Right lobe of liver (tissue), 6 donors: ENCODE results near the gene AMER2. TPM values are rescaled to one million over a fixed set of nuclear protein-coding genes. Genes with fewer than 3 reads are reported as not detected.

ENCODE experiments used
- ATAC-seq, 4 donors: fragments of 200-7000 bp; cut with Tn5 transposase; one replicate each; pipeline ENCODE4 v1.9.1; 2020; ENCODE audit warnings: mild to moderate bottlenecking in 4 of 4, moderate library complexity in 4 of 4
- DNase-seq, 3 donors: peaks; one replicate each; pipeline ENCODE4 v3.0.0-alpha.2; 2020
- H3K27ac ChIP-seq, 3 donors: fragments of 200-600 bp; one replicate each; pipeline ENCODE4 v1.8.0; 2022
- H3K27me3 ChIP-seq, 2 donors: fragments of 200-600 bp; one replicate each; pipeline ENCODE4 v1.8.0; 2022
- H3K36me3 ChIP-seq, 4 donors: fragments of 200-600 bp; sonication (generic) in 1 of 4; one replicate each; pipeline versions ENCODE4 v1.5.1 to v1.8.0; 2017 to 2022; ENCODE audit warnings: control low read depth in 1 of 4
- H3K4me1 ChIP-seq, 4 donors: fragments of 200-600 bp; sonication (generic) in 1 of 4; one replicate each; pipeline versions ENCODE4 v1.5.1 to v1.8.0; 2017 to 2022; ENCODE audit warnings: control low read depth in 1 of 4
- H3K4me3 ChIP-seq, 3 donors: fragments of 200-600 bp; one replicate each; pipeline ENCODE4 v1.8.0; 2022
- H3K9me3 ChIP-seq, 4 donors: fragments of 200-600 bp; sonication (generic) in 1 of 4; one replicate each; pipeline versions ENCODE4 v1.5.1 to v1.8.0; 2017 to 2022; ENCODE audit warnings: control low read depth in 1 of 4
- POLR2A ChIP-seq: fragments of 450-650 bp; IDR thresholded peaks from one replicate; pipeline ENCODE4 v1.6.1; 2017; ENCODE audit warnings: antibody characterized with exemption, mild to moderate bottlenecking
- WGBS: methylation state at CpG from one replicate; pipeline ENCODE4 v1.1.6; 2018; ENCODE audit warnings: low coverage, low lambda C conversion rate; ENCODE audit not compliant: insufficient coverage; ENCODE audit errors: missing lambda C conversion rate; 5-methylcytosine and 5-hydroxymethylcytosine counted together
- intact Hi-C, 2 donors: fragments of 100-400 bp; cut with DNase I; formaldehyde crosslinking; loops; one replicate each; pipeline versions ENCODE4 v1.11.2 to v1.14.1; 2022
- total RNA-seq, 6 experiments: library from RNA; depleted of rRNA in 2 of 6; stranded (reverse); fragments of >200 nt in 2 of 6; fragmentation: NEBNext Ultra II Directional in 3 of 6; extraction: Animal tissue kit (Norgen Biotek cat#: 25700) in 3 of 6; gene quantifications; one replicate each; pipeline versions ENCODE4 v1.1.0 to v1.2.4, GENCODE V29; 2016 to 2023
- TF ChIP-seq, protein P1 (sequence below), 4 donors: fragments of 200-600 bp in 3 of 4; fragments of 450-650 bp in 1 of 4; IDR thresholded peaks; one replicate each; pipeline versions ENCODE4 v1.5.1 to v1.8.0; 2016 to 2022; ENCODE audit warnings: antibody characterized with exemption in 4 of 4, mild to moderate bottlenecking in 2 of 4
- donor health status: DM: no; HTN: yes; CAD: no.
- donor health status: DM: no; HTN: no; CAD: no.
- donor health status: DM: no; HTN: no; CAD: no.
- donor health status: DM: no; HTN: yes; CAD: no.
- donor health status: DM: no; HTN: yes; CAD: no.

The AMER2 gene
- total RNA-seq, 6 experiments from 2014 or later, result not detected

GRCh38 chr13:25187596-25187995, 15.5 kb upstream of the AMER2 start:
- TF ChIP-seq, protein P1, sequence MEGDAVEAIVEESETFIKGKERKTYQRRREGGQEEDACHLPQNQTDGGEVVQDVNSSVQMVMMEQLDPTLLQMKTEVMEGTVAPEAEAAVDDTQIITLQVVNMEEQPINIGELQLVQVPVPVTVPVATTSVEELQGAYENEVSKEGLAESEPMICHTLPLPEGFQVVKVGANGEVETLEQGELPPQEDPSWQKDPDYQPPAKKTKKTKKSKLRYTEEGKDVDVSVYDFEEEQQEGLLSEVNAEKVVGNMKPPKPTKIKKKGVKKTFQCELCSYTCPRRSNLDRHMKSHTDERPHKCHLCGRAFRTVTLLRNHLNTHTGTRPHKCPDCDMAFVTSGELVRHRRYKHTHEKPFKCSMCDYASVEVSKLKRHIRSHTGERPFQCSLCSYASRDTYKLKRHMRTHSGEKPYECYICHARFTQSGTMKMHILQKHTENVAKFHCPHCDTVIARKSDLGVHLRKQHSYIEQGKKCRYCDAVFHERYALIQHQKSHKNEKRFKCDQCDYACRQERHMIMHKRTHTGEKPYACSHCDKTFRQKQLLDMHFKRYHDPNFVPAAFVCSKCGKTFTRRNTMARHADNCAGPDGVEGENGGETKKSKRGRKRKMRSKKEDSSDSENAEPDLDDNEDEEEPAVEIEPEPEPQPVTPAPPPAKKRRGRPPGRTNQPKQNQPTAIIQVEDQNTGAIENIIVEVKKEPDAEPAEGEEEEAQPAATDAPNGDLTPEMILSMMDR (IDR thresholded peaks at IDR 0.05), result no peak
- TF ChIP-seq POLR2A, result no peak
- DNase-seq, result no peak
- H3K9me3 ChIP-seq, result no peaks in the 10 kb centered on the region
- H3K4me1 ChIP-seq, result no peaks in the 10 kb centered on the region
- WGBS, result 58% methylated on average over 5 of the region's 5 CpGs
- no peaks in the 10 kb centered on the region for H3K27me3 ChIP-seq
- no peak overlapping the region for H3K4me3 ChIP-seq
- no peak for ATAC-seq
- no peaks in the 10 kb centered on the region for H3K36me3 ChIP-seq
- H3K27ac ChIP-seq, result no peak overlapping the region
- intact Hi-C loops, result no loop called here

DNA sequence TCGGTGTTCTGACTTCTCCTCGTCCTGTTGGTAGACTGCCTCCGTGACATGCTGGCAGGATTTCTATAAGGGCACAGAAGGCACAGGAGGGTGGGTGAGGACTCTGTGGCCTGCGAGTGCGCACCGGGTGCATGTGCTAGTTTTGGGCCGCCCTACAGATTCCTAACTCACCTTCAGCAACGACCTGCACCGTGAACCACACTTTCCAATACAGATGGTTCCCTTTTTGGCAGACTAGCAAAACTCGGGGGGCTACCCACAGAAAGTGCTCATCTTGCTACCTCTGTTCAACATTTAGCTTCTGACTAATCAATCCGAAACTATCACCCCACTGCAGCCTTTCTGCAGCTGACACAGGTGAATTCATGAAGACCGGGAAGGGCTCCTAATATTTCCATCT, 14.1 kb upstream of the AMER2 start:
- 56% methylated on average over 5 of the region's 12 CpGs for WGBS
- DNase-seq (no peak), ATAC-seq (no peak)
- H3K4me3 ChIP-seq, result no peak overlapping the region
- H3K27me3 ChIP-seq, result no peaks in the 10 kb centered on the region
- H3K27ac ChIP-seq, result no peak overlapping the region
- TF ChIP-seq POLR2A, result no peak
- TF ChIP-seq, protein P1 (IDR thresholded peaks at IDR 0.05), result no peak
- intact Hi-C loops, result no loop called here
- no peaks in the 10 kb centered on the region for H3K4me1 ChIP-seq
- H3K36me3 ChIP-seq, result no peaks in the 10 kb centered on the region
- no peaks in the 10 kb centered on the region for H3K9me3 ChIP-seq

- TF ChIP-seq, protein P1 (IDR thresholded peaks at IDR 0.05), result no peak
- no peak for TF ChIP-seq POLR2A
- H3K4me3 ChIP-seq, result no peak overlapping the region
- ATAC-seq, result no peak
- H3K9me3 ChIP-seq, result no peaks in the 10 kb centered on the region
- WGBS, result 54% methylated on average over 3 of the region's 3 CpGs
- H3K27me3 ChIP-seq, result no peaks in the 10 kb centered on the region
- H3K4me1 ChIP-seq, result no peaks in the 10 kb centered on the region
- intact Hi-C loops, result no loop called here
- DNase-seq, result no peak
- H3K27ac ChIP-seq, result no peak overlapping the region
- H3K36me3 ChIP-seq, result no peaks in the 10 kb centered on the region
Measured at GRCh38 chr13:25181597-25181996, 9.5 kb upstream of the AMER2 start.

- WGBS, result 16% methylated on average over 2 of the region's 3 CpGs
- no peak for TF ChIP-seq POLR2A
- ATAC-seq (no peak), DNase-seq (no peak)
- H3K4me1 ChIP-seq, result no peaks in the 10 kb centered on the region
- intact Hi-C loops, result no loop called here
- H3K27me3 ChIP-seq, result no peaks in the 10 kb centered on the region
- no peaks in the 10 kb centered on the region for H3K9me3 ChIP-seq
- no peak overlapping the region for H3K27ac ChIP-seq
- no peaks in the 10 kb centered on the region for H3K36me3 ChIP-seq
- no peak overlapping the region for H3K4me3 ChIP-seq
Measured at GRCh38 chr13:25180775-25181537, 8.9 kb upstream of the AMER2 start.

- intact Hi-C loops, result no loop called here
- Histone ChIP-seq H3K4me3 (no peak overlapping the region), H3K4me1 (no peaks in the 10 kb centered on the region), H3K27ac (no peak overlapping the region), H3K36me3 (no peaks in the 10 kb centered on the region), H3K9me3 (no peaks in the 10 kb centered on the region), H3K27me3 (no peaks in the 10 kb centered on the region)
- DNase-seq, result no peak
- 39% methylated on average over 15 of the region's 18 CpGs for WGBS
- no peak for ATAC-seq
- TF ChIP-seq POLR2A, result no peak
- TF ChIP-seq, protein P1 (IDR thresholded peaks at IDR 0.05), result no peak
Measured at GRCh38 chr13:25179832-25180774, 8.0 kb upstream of the AMER2 start.
